NCI-H2107 (cell line): ENCODE results near the gene CAPRIN1.
"Not testable (repeated sequence)": the region's sequence is repeated elsewhere in the genome, so short reads cannot be mapped to it uniquely, and the experiment has no call there.

Experiments
- DNase-seq: peaks from one replicate; lab custom pipeline; 2025; lab: John Stamatoyannopoulos, UW

The CAPRIN1 gene

DNA sequence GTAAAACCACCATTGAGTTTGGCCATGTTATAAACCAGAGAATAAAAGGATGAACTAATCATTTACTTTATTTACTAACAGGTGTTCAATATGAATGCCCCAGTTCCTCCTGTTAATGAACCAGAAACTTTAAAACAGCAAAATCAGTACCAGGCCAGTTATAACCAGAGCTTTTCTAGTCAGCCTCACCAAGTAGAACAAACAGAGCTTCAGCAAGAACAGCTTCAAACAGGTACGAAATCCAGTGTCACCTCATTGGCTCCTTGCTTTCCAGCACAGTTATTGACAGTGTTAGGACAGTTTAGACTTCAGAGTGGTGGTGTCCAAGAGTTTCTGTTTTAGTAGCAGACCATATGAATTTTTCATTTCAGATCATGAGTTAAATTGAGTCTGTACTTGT is 40.3 kb downstream of the CAPRIN1 start:
- no peak for DNase-seq

DNA sequence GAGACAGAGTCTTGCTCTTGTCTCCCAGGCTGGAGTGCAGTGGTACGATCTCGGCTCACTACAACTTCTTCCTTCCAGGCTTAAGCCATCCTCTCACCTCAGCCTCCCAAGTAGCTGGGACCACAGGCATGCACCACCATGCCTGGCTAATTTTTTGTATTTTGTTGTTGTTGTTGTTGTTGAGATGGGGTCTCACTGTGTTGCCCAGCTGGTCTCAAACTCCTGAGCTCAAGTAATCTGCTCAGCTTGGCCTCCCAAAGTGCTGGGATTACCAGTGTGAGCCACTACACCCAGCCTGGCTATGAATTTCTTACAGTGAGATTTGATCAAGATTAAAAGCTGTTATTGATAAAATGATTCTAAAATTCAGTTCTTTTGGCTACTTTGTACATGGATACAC is 43.4 kb downstream of the CAPRIN1 start:
- DNase-seq: not testable (repeated sequence)

DNA sequence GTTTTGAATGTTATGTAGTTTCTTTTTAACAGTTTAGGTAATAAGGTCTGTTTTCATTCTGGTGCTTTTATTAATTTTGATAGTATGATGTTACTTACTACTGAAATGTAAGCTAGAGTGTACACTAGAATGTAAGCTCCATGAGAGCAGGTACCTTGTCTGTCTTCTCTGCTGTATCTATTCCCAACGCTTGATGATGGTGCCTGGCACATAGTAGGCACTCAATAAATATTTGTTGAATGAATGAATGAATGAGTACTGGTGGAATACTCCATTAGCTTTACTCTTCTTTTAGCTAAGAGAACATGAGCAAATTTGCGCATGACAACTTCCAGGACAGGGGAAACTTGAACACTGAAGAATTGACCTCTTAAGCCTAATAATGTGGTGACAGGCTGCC is 47.3 kb downstream of the CAPRIN1 start:
- DNase-seq: no peak

DNA sequence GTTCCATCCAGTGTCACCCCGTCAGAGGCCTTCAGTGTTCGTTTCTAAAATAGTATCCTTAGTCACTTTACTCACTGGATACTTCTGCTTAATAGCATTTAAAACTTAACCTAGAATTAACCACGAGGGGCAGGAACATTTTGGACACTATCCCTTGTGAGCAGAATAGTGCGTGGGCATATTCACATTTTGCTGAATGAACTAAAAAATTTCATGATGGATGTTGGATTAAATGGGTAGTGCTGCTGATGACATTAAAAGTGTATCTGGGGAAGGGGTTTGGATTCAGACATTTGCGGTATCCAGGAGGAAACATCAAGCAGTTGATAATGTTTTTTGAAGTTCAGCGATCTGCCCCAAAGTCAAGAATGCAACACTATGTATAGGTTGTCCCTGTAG is 53.1 kb downstream of the CAPRIN1 start:
- no peak for DNase-seq

DNA sequence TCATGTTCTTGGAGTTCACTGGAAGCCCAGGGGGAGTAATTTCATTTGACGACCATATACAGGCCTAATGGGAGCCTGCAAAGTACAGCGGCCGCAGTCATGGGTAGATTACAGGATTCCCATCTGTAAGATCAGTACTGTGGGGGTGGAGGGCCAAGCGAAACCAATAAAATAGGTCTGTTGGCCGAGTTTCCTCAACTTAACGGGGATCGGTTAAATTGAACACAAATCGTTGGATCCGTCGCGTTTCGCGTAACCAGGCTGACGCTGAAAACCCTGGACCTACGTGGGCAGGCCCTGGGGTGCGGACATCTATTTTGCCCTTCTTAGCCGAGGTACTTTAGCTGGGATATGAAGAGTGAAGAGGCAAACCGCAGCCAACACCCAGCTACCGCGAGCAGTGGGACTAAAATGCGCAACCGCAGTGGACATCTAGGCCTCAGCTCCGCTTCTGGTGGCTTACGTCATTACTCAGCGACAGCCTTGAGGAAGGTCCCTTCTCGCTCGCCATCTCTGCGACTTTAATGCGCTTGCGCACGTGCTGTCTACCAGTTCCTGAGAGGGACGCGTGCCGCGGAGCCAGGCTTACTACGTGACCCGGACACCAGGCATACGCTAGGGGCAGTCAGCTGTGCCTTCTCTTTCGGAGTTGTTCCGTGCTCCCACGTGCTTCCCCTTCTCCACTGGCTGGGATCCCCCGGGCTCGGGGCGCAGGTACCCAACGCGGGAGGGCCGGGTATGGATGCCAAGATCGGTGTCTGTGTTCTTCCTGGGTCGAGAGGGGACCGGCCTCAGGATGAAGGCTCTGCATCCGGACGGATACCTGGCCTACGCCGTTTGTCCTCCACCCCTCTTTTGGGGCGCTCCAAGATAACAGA is 53.8 kb downstream of the CAPRIN1 start, which contains the start of gene NAT10:
NAT10 (plus strand) TSS at position 551 of the 878 bp plus-strand sequence. CDS start 2,597 bp downstream, outside the sequence.
- peak; percentile 93 for DNase-seq

DNA sequence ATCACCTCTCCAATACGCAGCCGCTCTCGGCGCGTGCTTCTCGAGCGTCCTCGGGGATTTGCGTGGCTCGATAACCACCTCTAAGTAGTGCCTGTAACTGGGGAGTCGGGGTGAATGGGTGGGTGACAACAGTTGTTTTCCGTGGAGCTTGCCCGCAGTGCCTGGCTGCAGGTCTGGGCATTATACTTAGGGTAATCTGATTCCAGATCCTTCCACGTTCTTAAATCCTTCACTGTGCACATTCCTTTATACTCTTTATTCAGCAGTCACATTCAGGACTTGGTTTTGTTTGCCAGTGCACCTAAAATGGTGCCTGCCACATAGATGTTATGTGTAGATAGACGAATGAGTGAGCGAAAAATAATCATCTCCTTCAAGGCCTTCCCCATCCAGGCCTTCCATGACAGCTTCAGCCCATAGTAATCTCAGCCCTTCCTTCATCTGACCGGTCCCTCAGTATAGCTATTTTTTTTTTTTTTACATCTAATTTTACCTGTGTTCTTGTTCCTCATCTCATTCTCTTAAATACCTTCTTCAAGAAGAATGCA is 54.5 kb downstream of the CAPRIN1 start:
- DNase-seq: no peak

DNA sequence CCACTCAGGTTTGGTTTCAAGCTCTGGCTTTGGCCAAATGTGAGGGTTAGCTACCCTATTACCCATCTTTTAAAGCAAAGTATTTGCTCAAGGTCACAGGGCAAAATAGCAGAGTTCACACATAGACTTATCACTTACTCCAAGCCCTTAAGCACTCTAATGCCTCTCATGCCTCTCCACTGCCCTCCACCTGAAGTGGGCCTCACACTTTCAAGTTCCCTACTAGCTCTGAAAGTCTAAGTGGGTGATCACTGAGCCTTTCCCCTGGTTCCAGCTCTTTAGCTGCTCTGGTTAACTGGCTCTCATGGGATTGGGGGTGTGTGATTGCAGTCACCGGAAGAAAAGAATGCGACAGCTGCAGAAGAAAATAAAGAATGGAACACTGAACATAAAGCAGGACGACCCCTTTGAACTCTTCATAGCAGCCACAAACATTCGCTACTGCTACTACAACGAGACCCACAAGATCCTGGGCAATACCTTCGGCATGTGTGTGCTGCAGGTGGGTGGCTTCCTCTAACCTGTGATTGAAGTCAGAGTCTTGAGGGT is 60.3 kb downstream of the CAPRIN1 start:
- DNase-seq: no peak

DNA sequence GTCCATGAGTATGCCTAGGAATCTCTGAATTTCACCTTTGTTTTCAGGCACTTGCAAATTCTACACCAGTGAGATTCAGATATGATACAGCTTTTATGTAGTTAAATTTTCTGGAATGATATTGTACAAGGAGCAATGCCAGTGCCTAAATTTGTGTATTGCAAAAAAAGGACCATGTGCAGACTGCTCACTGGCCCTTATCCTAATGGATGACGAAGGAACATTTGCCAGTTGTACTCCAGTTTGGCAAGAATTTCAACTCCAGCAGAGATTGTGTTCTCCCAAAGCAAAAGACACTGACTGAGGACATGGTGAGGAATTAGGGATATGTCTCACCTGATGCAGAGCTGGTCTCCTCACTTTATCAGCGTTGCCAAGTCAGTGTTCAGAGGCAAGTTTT is 62.5 kb downstream of the CAPRIN1 start:
- DNase-seq: no peak

DNA sequence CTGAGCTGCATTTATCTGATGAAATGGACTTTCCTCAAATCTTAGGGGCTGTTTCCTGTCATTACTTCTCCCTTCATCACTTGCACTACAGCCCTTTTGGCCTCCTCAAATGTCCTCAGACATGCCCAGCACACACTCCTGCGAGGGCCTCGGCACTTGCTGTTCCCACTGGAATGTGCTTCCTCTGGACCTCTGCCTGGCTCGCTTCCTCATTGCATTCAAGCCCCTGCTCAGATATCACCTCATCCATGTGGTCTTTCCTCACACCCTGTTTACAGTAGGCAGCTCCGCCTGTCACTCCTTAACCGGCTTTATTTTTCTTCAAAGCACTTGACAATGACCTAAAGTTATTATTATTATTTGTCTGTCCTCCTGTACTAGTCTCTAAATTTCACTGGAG is 62.9 kb downstream of the CAPRIN1 start:
- no peak for DNase-seq

DNA sequence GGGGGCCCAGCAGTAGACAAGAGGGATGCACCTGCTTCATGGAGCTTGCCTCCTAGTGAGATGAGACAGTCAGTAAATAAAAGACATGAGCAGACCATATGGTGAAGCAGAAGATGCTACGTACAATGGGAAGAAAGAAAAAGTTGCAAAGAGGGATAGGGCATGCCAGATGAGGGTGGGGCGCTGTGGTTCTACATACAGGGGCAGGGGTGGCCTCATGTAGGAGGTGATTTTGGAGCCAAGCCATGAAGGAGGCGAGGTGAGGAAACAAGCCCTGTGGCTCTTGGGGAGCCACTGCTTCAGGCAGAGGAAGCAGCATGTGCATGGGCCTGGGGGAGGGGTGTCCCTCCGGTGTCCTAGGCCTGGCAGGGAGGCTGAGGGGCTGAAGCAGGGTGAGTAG is 69.1 kb downstream of the CAPRIN1 start:
- no peak for DNase-seq

DNA sequence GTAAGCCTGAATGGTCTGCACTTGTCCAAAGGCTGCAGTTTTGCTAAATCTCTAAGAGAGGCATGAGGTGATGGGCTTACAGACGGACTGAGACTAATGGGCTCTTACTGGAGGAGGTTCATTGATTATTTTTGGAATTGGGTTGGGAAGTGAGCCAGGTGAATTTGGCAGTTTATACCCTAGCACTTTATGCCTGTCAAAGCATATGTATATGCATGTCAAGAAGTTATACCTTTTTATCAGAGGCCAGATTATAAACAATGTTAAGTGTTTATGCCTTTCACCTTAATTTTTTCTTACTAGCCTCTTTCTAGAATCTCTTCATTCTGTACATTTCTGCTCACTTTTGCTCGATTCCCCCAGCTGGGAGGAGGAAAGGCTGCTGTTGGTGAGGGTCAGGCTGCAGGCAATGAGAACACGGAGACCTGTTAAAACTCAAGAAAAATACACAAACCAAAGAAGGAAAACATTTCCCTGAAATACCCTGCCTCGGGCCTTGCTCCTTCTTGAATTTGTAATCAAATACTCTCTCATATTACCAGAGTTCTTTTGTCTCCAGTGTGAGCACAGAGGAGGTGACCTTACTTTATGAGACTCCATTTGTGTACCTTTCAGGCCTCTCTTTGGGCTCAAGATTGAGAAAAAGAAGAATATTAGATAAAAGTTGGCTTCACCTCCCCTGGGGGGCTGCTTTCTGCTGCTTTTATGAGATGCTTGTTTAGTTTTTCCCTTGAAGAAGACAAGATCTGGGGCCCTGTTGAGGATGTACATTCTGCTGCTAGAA is 73.5 kb downstream of the CAPRIN1 start:
- no peak for DNase-seq

DNA sequence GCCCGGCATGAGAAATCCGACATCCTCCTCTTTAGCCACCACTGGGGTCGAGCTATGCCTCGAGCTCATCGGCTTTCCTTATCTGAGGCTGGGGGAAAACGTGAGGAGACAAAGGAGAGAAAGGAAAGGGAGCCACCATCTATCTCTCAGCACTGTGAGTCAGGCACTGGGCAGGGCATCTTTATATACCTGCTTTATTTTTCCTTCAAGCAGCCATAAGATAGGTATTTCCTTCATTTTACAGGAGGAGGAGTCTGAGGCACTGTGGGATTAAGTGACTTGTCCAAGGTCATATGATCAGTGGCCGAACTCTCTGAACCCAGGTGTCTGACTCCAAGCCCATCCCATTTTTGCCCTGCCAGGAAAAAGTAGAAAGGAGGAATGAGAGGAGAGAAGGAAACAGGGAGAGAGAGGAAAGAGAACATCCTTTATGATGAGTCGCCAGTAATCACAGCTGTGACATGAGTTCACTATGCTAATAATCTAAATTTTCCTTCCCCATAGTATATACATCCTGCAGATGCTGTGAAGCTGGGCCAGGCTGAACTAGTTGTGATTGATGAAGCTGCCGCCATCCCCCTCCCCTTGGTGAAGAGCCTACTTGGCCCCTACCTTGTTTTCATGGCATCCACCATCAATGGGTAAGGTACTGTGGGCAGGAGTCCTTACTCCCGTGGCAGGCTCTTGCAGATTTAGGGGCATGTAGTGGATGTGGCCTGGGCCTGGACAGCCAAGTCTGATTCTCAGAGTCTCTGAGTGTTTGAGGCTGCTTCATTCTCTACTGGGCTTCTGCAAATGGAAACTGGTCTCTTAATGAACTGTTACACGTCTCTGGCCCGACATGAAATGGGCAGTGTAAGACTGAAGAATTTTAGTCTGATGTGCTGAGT is 75.7 kb downstream of the CAPRIN1 start:
- no peak for DNase-seq

DNA sequence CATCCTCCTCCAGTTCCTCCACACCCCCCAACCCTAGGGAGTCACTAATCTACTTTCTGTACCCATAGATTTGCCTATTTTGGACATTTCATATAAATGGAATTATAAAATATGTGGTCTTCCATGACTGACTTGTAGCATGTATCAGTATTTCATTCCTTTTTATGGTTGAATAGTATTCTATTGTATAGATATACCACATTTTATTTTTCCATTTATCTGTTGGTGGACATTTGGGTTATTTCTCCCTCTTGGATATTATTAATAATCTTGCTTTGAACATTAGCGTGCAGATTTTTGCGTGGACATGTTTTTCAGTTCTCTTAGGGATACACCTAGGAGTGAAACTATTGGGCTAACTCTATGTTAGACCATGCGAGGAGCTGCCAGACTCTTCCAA is 77.3 kb downstream of the CAPRIN1 start:
- no peak for DNase-seq

DNA sequence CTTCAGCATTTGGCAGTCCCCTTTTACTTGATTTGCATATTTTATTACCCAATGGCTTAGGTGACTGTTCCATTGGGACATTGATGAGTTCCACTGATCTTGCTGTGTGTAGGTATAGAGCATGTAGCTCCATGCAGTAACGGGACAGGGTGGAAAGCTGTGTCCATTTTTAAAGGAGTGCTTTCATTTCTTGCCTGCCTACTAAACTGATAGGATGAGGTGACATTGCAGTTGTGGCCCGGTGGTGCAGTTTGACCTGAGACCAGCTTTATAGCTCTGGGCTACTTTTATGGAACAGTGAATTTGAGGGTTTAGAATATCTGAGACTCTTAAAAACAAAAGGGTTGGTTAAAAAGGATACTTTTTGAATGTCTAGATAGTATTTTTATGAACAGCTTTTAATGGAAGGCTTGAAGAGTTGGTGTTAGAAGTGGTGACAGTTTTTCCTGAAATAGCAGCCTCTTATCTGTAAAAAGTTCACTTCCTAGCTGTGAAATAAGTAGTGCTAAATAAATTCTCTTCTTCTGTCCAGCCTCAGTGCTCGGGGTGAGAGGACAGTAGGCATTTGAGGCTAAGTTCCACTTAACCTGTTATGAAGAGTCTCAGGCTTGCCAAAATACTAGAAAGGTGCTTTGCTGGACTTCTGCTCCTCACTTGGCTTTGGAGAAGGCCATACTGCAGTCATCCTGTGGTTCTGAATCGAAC is 80.9 kb downstream of the CAPRIN1 start:
- DNase-seq: no peak

DNA sequence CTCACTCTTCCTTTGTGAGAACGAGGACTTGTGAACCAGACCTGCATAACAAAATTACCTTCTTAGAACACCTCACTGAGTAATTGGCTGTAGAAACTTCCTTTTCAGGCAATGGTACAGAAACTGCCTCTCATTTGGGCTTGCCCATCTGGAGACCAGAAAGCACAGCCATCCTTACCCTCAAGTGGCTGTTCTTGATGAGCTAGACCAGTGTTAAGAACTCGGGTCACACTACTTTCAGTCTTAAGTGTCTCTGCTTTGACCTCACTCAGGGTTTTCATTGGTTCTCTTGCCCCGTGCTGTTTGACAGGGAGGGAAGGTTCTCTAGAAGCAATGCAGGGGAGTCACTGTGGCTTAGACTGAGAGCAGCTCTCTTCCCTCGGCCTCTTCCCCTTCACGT is 83.2 kb downstream of the CAPRIN1 start:
- no peak for DNase-seq

DNA sequence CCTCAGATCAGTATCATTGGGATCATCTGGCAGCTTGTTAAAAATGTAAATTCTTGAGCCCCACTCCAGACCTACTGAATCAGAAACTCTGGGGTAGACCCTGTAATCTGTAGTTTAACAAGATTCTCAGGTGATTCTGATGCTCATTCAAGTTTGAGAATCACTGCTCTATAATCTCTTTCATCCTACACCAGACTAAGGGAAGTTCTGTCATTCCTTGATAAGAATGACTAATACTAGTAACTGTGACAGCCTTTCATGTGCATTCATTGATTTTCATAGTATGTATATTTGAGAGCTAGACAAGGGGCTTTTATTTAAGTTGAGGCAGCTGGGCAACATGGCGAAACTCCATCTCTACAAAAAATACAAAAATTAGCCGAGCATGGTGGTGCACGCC is 83.9 kb downstream of the CAPRIN1 start:
- no peak for DNase-seq

DNA sequence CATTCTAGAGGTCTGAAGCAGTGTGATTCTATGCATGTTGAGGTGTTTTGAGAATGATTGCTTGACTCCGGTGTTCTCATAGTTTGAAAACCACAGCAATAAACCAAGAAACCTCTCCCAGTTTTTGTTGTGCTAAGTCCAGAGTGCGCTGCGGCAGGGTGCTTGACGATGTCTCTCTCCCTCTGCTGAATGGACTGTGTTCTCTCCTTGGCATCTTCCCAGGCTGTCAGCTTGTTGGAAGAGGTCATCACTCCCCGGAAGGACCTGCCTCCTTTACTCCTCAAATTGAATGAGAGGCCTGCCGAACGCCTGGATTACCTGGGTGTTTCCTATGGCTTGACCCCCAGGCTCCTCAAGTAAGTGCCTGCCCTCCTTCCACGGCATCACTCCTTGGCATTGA is 84.9 kb downstream of the CAPRIN1 start:
- no peak for DNase-seq

DNA sequence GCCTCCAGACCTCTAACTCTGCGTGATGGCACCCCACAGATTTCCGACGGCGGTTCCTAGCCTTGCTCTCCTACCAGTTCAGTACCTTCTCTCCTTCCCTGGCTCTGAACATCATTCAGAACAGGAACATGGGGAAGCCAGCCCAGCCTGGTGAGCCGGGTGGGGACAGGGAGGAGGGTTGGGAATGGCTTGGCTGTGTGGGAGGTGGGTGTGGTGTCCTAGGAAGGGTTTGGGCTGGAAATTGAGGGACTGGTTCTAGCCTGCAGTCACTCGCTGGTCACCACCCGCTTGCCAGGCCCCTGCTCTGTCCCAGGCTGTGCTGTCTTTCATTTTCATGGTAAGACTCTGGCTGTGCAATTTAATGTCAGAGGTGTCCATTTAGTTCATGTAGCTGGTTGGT is 87.8 kb downstream of the CAPRIN1 start:
- no peak for DNase-seq

DNA sequence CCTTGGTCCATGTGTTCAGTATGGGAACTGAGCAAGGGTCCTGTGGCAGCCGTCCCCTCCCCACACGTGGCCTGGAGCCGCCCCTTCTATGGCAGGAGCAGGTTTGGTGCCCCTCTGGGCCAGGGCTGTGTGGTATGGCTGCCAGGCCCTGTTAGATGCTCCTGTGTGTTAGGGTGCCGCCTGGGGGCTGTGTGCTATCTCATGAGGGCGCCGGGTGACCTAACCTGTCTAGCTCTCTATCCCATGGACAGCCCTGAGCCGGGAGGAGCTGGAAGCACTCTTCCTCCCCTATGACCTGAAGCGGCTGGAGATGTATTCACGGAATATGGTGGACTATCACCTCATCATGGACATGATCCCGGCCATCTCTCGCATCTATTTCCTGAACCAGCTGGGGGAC is 88.6 kb downstream of the CAPRIN1 start:
- no peak for DNase-seq

DNA sequence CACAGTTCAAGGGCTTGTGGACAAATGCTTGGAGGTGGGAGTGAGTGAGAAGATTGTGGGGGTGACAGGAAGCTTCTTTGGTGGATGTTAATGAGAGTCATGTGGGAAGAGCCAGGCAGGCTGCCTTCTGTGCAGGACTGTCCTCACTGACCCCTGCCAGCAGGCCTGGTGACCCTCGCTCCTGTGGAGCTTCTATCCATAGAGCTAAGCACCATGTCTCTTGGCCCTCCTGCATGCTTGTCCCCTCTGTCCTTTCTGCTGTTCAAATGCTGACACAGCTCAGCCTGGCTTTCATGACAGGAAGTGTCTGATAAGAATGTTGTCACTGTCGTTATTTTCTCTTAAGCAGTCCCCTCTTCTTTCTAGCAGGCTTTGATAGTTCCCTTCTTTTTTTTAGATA is 91.5 kb downstream of the CAPRIN1 start:
- DNase-seq: no peak

DNA sequence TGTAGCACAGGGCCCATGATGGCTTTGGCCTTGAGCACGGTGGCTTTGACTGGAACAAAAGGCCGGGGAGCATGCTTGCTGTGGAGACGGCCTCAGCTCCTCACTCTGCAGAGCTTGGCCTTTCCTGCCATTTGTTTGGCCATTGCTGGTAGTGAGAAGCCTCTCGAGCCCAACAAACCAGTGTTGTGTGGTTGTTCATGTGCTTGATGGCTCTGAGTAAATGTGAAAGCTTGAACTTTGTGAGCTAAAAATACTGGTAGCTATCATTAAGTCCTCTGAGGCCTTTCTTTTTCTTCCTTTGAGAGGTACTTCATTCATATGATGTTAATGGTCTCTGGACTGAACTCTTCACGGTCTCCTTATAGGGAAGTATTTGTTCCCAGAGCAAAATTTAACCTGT is 93.5 kb downstream of the CAPRIN1 start:
- DNase-seq: no peak
